GM20431 (cell line): ENCODE measurements around the gene LPIN2.
"Not testable (repeated sequence)": the region's sequence is repeated elsewhere in the genome, so short reads cannot be mapped to it uniquely, and the experiment has no call there.

Experiments used
- in situ Hi-C: fragments of 300-500 bp; cut with MseI, MboI; formaldehyde crosslinking; loops from one replicate; pipeline ENCODE4 v1.15.0; 2020; ENCODE audit warnings: low sequenced_read_pairs; ENCODE audit not compliant: unreplicated experiment

LPIN2 gene

GRCh38 chr18:3044931-3045698 lies 32.2 kb upstream of the LPIN2 start:
- in situ Hi-C loops: no loop called here

GRCh38 chr18:3042379-3042778 lies 29.4 kb upstream of the LPIN2 start:
- in situ Hi-C loops: no loop called here

GRCh38 chr18:3041843-3042242 lies 28.9 kb upstream of the LPIN2 start:
- in situ Hi-C loops: no loop called here

GRCh38 chr18:3040881-3041280 lies 27.9 kb upstream of the LPIN2 start:
- in situ Hi-C loops: no loop called here

GRCh38 chr18:3040173-3040572 lies 27.2 kb upstream of the LPIN2 start:
- in situ Hi-C loops: no loop called here

GRCh38 chr18:3037423-3037915 lies 24.5 kb upstream of the LPIN2 start:
- in situ Hi-C loops: no loop called here

- in situ Hi-C loops: no loop called here
Measured at GRCh38 chr18:3036108-3036507, 23.2 kb upstream of the LPIN2 start.

- in situ Hi-C loops: no loop called here
Measured at GRCh38 chr18:3035635-3036034, 22.7 kb upstream of the LPIN2 start.

- in situ Hi-C loops: no loop called here
Measured at GRCh38 chr18:3032721-3033120, 19.8 kb upstream of the LPIN2 start.

GRCh38 chr18:3029215-3029952 lies 16.4 kb upstream of the LPIN2 start:
- in situ Hi-C loops: no loop called here

- in situ Hi-C loops: not testable (repeated sequence)
Measured at GRCh38 chr18:3028115-3028514, 15.2 kb upstream of the LPIN2 start.

- in situ Hi-C loops: no loop called here
Measured at GRCh38 chr18:3027370-3027891, 14.5 kb upstream of the LPIN2 start.

- in situ Hi-C loops: no loop called here
Measured at GRCh38 chr18:3025544-3025943, 12.6 kb upstream of the LPIN2 start.

GRCh38 chr18:3023603-3024002 lies 10.7 kb upstream of the LPIN2 start:
- in situ Hi-C loops: not testable (repeated sequence)

GRCh38 chr18:3016585-3017297 lies 3.8 kb upstream of the LPIN2 start:
- in situ Hi-C loops: no loop called here

GRCh38 chr18:3015851-3016250 lies 2.9 kb upstream of the LPIN2 start:
- in situ Hi-C loops: no loop called here

- in situ Hi-C loops: no loop called here
Measured at GRCh38 chr18:3015204-3015592, 2.3 kb upstream of the LPIN2 start.

GRCh38 chr18:3014503-3015203 lies 1.7 kb upstream of the LPIN2 start:
- in situ Hi-C loops: no loop called here

- in situ Hi-C loops: no loop called here
Measured at GRCh38 chr18:3012136-3013023, 564 bp downstream of the LPIN2 start.
